Fibroblast of villous mesenchyme (primary cell): Measurements from ENCODE around the gene MMP19. TPM values are rescaled to one million over a fixed set of nuclear protein-coding genes. Genes with fewer than 3 reads are reported as not detected.

Source experiments
- DNase-seq: peaks from one replicate; pipeline ENCODE4 v3.0.0-alpha.2; 2010; ENCODE audit warnings: low read depth
- H3K4me3 ChIP-seq: 2 replicates; pipeline ENCODE4 v1.5.1; 2011; ENCODE audit warnings: low read depth, mild to moderate bottlenecking, low read length
- CTCF ChIP-seq: IDR thresholded peaks from 2 replicates; pipeline ENCODE4 v1.5.1; 2012; ENCODE audit warnings: low read depth, mild to moderate bottlenecking, low read length; ENCODE audit not compliant: insufficient read depth
- total RNA-seq: library from RNA; depleted of rRNA; stranded (reverse); fragments of >200 nt; gene quantifications from 2 replicates; pipeline ENCODE4 v1.2.3, GENCODE V29; 2012

Gene MMP19
- total RNA-seq, 1 donor: 9.1 TPM

GRCh38 chr12:55795950-55796349 lies 46.8 kb downstream of the MMP19 start:
- H3K4me3 ChIP-seq: no peak overlapping the region
- no peak for TF ChIP-seq CTCF
- no peak for DNase-seq

- DNase-seq: no peak
- no peak overlapping the region for H3K4me3 ChIP-seq
- TF ChIP-seq CTCF: no peak
Measured at GRCh38 chr12:55789893-55790292, 52.8 kb downstream of the MMP19 start.

GRCh38 chr12:55789171-55789570 lies 53.6 kb downstream of the MMP19 start:
- DNase-seq: no peak
- H3K4me3 ChIP-seq: no peak overlapping the region
- no peak for TF ChIP-seq CTCF

- H3K4me3 ChIP-seq: no peak overlapping the region
- no peak for DNase-seq
- no peak for TF ChIP-seq CTCF
Measured at GRCh38 chr12:55788546-55788945, 54.2 kb downstream of the MMP19 start.

Other genes starting within 250 kb of the MMP19 start
- under 0.01 TPM in 1 of 2 replicates, not detected in the other for gene OR10P1, start 206.0 kb downstream of the MMP19 start, total RNA-seq
- 1.3 TPM in 2 replicates for gene ITGA7, start 135.0 kb downstream of the MMP19 start, total RNA-seq
- gene BLOC1S1, start 126.9 kb downstream of the MMP19 start, total RNA-seq: 36.3 and 54.4 TPM in 2 replicates
- gene RDH5, start 122.5 kb downstream of the MMP19 start, total RNA-seq: 3.9 and 6.0 TPM in 2 replicates
- 2,280 and 2,284 TPM in 2 replicates for gene CD63, start 113.9 kb downstream of the MMP19 start, total RNA-seq
- gene GDF11, start 99.8 kb downstream of the MMP19 start, total RNA-seq: 3.9 and 6.5 TPM in 2 replicates
- 86.7 and 94.6 TPM in 2 replicates for gene SARNP, start 25.2 kb downstream of the MMP19 start, total RNA-seq
- gene ORMDL2, start 24.9 kb downstream of the MMP19 start, total RNA-seq: 18.0 and 21.6 TPM in 2 replicates
- gene DNAJC14, start 13.3 kb downstream of the MMP19 start, total RNA-seq: 31.2 and 48.4 TPM in 2 replicates
- 32.2 and 32.8 TPM in 2 replicates for gene PYM1, start 85.0 kb upstream of the MMP19 start, total RNA-seq
- gene DGKA, start 88.2 kb upstream of the MMP19 start, total RNA-seq: 34.8 and 45.8 TPM in 2 replicates
- 1.3 TPM in 2 replicates for gene PMEL, start 123.1 kb upstream of the MMP19 start, total RNA-seq
- 32.2 and 51.4 TPM in 2 replicates for gene CDK2, start 123.9 kb upstream of the MMP19 start, total RNA-seq
- 70.9 and 111 TPM in 2 replicates for gene RAB5B, start 131.1 kb upstream of the MMP19 start, total RNA-seq
- 13.5 and 17.3 TPM in 2 replicates for gene SUOX, start 154.3 kb upstream of the MMP19 start, total RNA-seq
- 1.3 and 3.5 TPM in 2 replicates for gene IKZF4, start 178.1 kb upstream of the MMP19 start, total RNA-seq
- gene RPS26, start 199.0 kb upstream of the MMP19 start, total RNA-seq: 197 and 313 TPM in 2 replicates
- gene ERBB3, start 237.2 kb upstream of the MMP19 start, total RNA-seq: 0.32 and 1.7 TPM in 2 replicates